Glutamatergic neuron (in vitro differentiated cells): ENCODE measurements around the gene RPL27A. TPM values are rescaled to one million over a fixed set of nuclear protein-coding genes. Genes with fewer than 3 reads are reported as not detected.

ENCODE experiments used
- DNase-seq: peaks from one replicate; pipeline ENCODE4 v3.0.0; 2022
- H3K27ac Mint-ChIP-seq: one replicate; pipeline ENCODE4 v1.8.0; 2020; ENCODE audit warnings: mild to moderate bottlenecking, mixed read lengths, inconsistent platforms; ENCODE audit not compliant: unreplicated experiment
- H3K27me3 Mint-ChIP-seq: one replicate; pipeline ENCODE4 v1.8.0; 2020; ENCODE audit warnings: mild to moderate bottlenecking, moderate library complexity, mixed read lengths, inconsistent platforms; ENCODE audit not compliant: unreplicated experiment
- H3K36me3 Mint-ChIP-seq: one replicate; pipeline ENCODE4 v1.8.0; 2020; ENCODE audit warnings: mild to moderate bottlenecking, mixed read lengths, inconsistent platforms; ENCODE audit not compliant: unreplicated experiment
- H3K4me1 Mint-ChIP-seq: one replicate; pipeline ENCODE4 v1.8.0; 2020; ENCODE audit warnings: mild to moderate bottlenecking, low read depth, mixed read lengths, inconsistent platforms; ENCODE audit not compliant: unreplicated experiment
- H3K4me3 Mint-ChIP-seq: one replicate; pipeline ENCODE4 v1.8.0; 2020; ENCODE audit warnings: mild to moderate bottlenecking, mixed read lengths, inconsistent platforms; ENCODE audit not compliant: unreplicated experiment
- H3K9me3 Mint-ChIP-seq: one replicate; pipeline ENCODE4 v1.8.0; 2020; ENCODE audit warnings: mild to moderate bottlenecking, moderate library complexity, mixed read lengths, inconsistent platforms; ENCODE audit not compliant: unreplicated experiment
- total RNA-seq: library from RNA; stranded (reverse); fragmentation: NEBNext Ultra II Directional; extraction: Animal tissue kit (Norgen Biotek cat#: 25700); gene quantifications from one replicate; pipeline ENCODE4 v1.2.1, GENCODE V29; 2021; ENCODE audit not compliant: unreplicated experiment
- TF ChIP-seq, protein P1 (sequence below): fragments of 200-600 bp; sonication (generic); IDR thresholded peaks from one replicate; pipeline ENCODE4 v1.5.0; 2021; ENCODE audit not compliant: partially characterized antibody, unreplicated experiment

Gene RPL27A
- total RNA-seq, 1 donor from 2014 or later = 398 TPM

DNA sequence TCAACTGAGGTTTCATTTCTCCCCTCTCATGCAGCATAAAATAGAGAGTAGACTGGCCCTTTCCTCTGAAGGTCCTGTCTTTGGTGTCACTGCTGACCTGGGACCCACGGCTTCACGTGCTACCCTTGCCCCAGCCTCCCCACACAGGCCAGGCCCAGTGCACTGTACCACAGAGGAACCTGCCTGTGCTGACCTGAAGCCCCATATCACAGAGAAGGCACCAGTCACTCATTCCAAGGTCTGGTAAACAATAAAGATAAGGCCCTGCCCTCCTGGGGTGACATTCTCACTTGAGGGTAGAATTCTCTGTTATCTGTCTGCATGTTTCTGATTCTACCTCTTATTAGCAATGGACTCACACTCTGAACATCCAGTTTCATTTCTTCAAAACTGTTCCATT is 51.3 kb downstream of the RPL27A start:
- no peak for DNase-seq
- Mint-ChIP-seq H3K4me3 (no peak overlapping the region), H3K9me3 (peaks cover 5% of the 10 kb centered on the region), H3K27me3 (peaks cover 4% of the 10 kb centered on the region), H3K4me1 (peaks cover 9% of the 10 kb centered on the region), H3K36me3 (no peaks in the 10 kb centered on the region), H3K27ac (no peak overlapping the region)
- TF ChIP-seq, protein P1, sequence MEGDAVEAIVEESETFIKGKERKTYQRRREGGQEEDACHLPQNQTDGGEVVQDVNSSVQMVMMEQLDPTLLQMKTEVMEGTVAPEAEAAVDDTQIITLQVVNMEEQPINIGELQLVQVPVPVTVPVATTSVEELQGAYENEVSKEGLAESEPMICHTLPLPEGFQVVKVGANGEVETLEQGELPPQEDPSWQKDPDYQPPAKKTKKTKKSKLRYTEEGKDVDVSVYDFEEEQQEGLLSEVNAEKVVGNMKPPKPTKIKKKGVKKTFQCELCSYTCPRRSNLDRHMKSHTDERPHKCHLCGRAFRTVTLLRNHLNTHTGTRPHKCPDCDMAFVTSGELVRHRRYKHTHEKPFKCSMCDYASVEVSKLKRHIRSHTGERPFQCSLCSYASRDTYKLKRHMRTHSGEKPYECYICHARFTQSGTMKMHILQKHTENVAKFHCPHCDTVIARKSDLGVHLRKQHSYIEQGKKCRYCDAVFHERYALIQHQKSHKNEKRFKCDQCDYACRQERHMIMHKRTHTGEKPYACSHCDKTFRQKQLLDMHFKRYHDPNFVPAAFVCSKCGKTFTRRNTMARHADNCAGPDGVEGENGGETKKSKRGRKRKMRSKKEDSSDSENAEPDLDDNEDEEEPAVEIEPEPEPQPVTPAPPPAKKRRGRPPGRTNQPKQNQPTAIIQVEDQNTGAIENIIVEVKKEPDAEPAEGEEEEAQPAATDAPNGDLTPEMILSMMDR = no peak

DNA sequence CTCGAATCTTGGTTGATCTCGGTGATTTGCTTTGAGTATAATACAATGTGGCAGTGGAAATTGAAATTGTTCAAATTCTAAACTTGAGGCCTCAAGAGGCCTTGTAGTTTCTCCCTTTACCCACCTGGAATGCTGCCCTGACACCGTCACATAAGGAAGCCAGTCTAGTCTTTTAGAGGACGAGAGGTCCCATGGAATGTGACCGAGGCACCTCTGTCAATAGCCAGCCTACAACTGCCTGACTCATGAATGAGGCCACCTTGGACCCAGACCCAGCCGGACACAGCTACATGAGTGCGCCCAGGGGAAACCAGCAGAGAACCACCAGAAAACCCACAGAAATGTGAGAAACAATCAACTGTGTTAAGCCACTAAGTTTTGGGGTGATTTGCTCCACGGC is 52.5 kb downstream of the RPL27A start:
- no peak for DNase-seq
- Mint-ChIP-seq H3K9me3 (peaks cover 5% of the 10 kb centered on the region), H3K27ac (no peak overlapping the region), H3K4me3 (no peak overlapping the region), H3K4me1 (peaks cover 9% of the 10 kb centered on the region), H3K27me3 (peaks cover 4% of the 10 kb centered on the region), H3K36me3 (no peaks in the 10 kb centered on the region)
- TF ChIP-seq, protein P1 = no peak

DNA sequence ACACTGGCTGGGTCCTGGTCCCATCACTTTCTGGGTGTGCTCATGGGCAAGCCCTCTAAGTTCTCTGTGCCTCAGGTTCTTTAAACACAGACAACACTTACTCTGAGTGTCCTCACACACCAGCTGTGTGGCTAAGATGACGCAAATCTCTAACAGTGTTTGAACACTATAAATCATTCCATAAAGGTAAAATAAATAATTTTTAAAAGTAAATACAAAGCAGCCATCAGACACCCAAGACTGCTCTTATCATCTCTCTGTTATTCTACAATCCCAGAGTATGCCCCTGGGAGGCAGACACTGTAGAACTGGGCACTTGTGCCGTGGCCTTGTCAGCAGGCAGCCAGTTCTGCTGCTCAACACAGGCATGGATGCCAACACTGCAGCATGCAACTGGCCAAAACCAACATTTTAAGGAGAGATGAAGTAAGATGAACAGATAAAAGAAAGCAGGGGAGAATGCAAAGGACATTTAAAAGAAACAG is 56.8 kb downstream of the RPL27A start:
- no peaks in the 10 kb centered on the region for H3K36me3 Mint-ChIP-seq

More for the DNA sequence above, 56.8 kb downstream of the RPL27A start:
- no peaks in the 10 kb centered on the region for H3K4me1 Mint-ChIP-seq
- no peak overlapping the region for H3K27ac Mint-ChIP-seq
- TF ChIP-seq, protein P1 = no peak
- no peak overlapping the region for H3K4me3 Mint-ChIP-seq
- DNase-seq = no peak
- H3K27me3 Mint-ChIP-seq = no peaks in the 10 kb centered on the region
- H3K9me3 Mint-ChIP-seq = peaks cover 2% of the 10 kb centered on the region

Other genes with a start within 250 kb of the RPL27A start
- 8.5 TPM for gene STK33, start 88.6 kb upstream of the RPL27A start, total RNA-seq
- gene TRIM66, start 127 bp upstream of the RPL27A start, total RNA-seq = 59.5 TPM
- 25.7 TPM for gene AKIP1, start 228.4 kb downstream of the RPL27A start, total RNA-seq